Chondrocyte (in vitro differentiated cells): ENCODE data around the gene TNNI3K. TPM values are rescaled to one million over a fixed set of nuclear protein-coding genes. Genes with fewer than 3 reads are reported as not detected.

ENCODE experiments used
- DNase-seq: peaks from one replicate; pipeline ENCODE4 v3.0.0; 2021; ENCODE audit warnings: mixed read lengths, low spot score
- H3K27ac Mint-ChIP-seq: one replicate; pipeline ENCODE4 v1.8.0; 2021; ENCODE audit warnings: mild to moderate bottlenecking, moderate library complexity, mixed read lengths; ENCODE audit not compliant: unreplicated experiment
- H3K27me3 Mint-ChIP-seq: 2 replicates; pipeline ENCODE4 v1.8.0; 2021; ENCODE audit warnings: low read depth, mixed read lengths
- H3K36me3 Mint-ChIP-seq: 2 replicates; pipeline ENCODE4 v1.8.0; 2021; ENCODE audit warnings: low read depth, mixed read lengths
- H3K4me1 Mint-ChIP-seq: 2 replicates; pipeline ENCODE4 v1.8.0; 2021; ENCODE audit warnings: low read depth, mild to moderate bottlenecking, mixed read lengths
- H3K4me3 Mint-ChIP-seq: one replicate; pipeline ENCODE4 v1.8.0; 2021; ENCODE audit warnings: mild to moderate bottlenecking, moderate library complexity, mixed read lengths; ENCODE audit not compliant: unreplicated experiment
- H3K9me3 Mint-ChIP-seq: 2 replicates; pipeline ENCODE4 v1.8.0; 2021; ENCODE audit warnings: low read depth, mixed read lengths
- CTCF ChIP-seq: fragments of 200-600 bp; sonication (generic); IDR thresholded peaks from 2 replicates; pipeline ENCODE4 v1.5.0; 2021; ENCODE audit warnings: antibody characterized with exemption, mild to moderate bottlenecking, moderate library complexity
- total RNA-seq: library from RNA; stranded (reverse); gene quantifications from 3 replicates; pipeline ENCODE4 v1.2.1, GENCODE V29; 2021

TNNI3K gene
- total RNA-seq, 1 donor from 2014 or later = not detected

- H3K9me3 Mint-ChIP-seq = no peaks in the 10 kb centered on the region
- no peak for TF ChIP-seq CTCF
- DNase-seq = no peak
These were observed 310.6 kb downstream of the TNNI3K start for GRCh38 chr1:74545821-74546220.

GRCh38 chr1:74548961-74549750 lies 314.0 kb downstream of the TNNI3K start:
- H3K27ac Mint-ChIP-seq = no peak overlapping the region
- H3K36me3 Mint-ChIP-seq = no peaks in the 10 kb centered on the region
- H3K4me1 Mint-ChIP-seq = no peaks in the 10 kb centered on the region
- TF ChIP-seq CTCF = no peak
- no peak for DNase-seq
- no peaks in the 10 kb centered on the region for H3K9me3 Mint-ChIP-seq
- H3K27me3 Mint-ChIP-seq = peaks cover 6% of the 10 kb centered on the region
- no peak overlapping the region for H3K4me3 Mint-ChIP-seq

More at GRCh38 chr1:74545821-74546220, 310.6 kb downstream of the TNNI3K start:
- Mint-ChIP-seq H3K4me3 (no peak overlapping the region), H3K27ac (no peak overlapping the region), H3K4me1 (no peaks in the 10 kb centered on the region), H3K27me3 (peaks cover 6% of the 10 kb centered on the region), H3K36me3 (no peaks in the 10 kb centered on the region)

GRCh38 chr1:74549932-74550331 lies 314.7 kb downstream of the TNNI3K start:
- Mint-ChIP-seq H3K27me3 (peaks cover 7% of the 10 kb centered on the region), H3K4me1 (no peaks in the 10 kb centered on the region), H3K36me3 (no peaks in the 10 kb centered on the region), H3K27ac (no peak overlapping the region), H3K4me3 (no peak overlapping the region), H3K9me3 (no peaks in the 10 kb centered on the region)
- DNase-seq = no peak
- TF ChIP-seq CTCF = no peak

GRCh38 chr1:74570797-74571492 lies 335.8 kb downstream of the TNNI3K start:
- Mint-ChIP-seq H3K36me3 (no peaks in the 10 kb centered on the region), H3K27ac (no peak overlapping the region), H3K4me1 (no peaks in the 10 kb centered on the region), H3K27me3 (peaks cover 6% of the 10 kb centered on the region), H3K4me3 (no peak overlapping the region), H3K9me3 (no peaks in the 10 kb centered on the region)
- DNase-seq = no peak
- no peak for TF ChIP-seq CTCF

- H3K9me3 Mint-ChIP-seq = no peaks in the 10 kb centered on the region
- DNase-seq = no peak
- TF ChIP-seq CTCF = no peak
- H3K27ac Mint-ChIP-seq = no peak overlapping the region
- H3K4me3 Mint-ChIP-seq = no peak overlapping the region
- H3K36me3 Mint-ChIP-seq = no peaks in the 10 kb centered on the region
- peaks cover 6% of the 10 kb centered on the region for H3K27me3 Mint-ChIP-seq
- no peaks in the 10 kb centered on the region for H3K4me1 Mint-ChIP-seq
These were observed 336.3 kb downstream of the TNNI3K start for GRCh38 chr1:74571493-74571800.
